Tibial nerve (tissue), 4 donors: ENCODE data around the gene ABCC8. TPM values are rescaled to one million over a fixed set of nuclear protein-coding genes. Genes with fewer than 3 reads are reported as not detected.

Experiments used
- DNase-seq, 2 donors: peaks; one replicate each; pipeline ENCODE4 v3.0.0-alpha.2; 2019; ENCODE audit warnings: low spot score in 2 of 2
- H3K27ac ChIP-seq, 4 donors: fragments of 200-600 bp; sonication (generic) in 3 of 4; one replicate each; pipeline ENCODE4 v1.5.1; 2017 to 2019; ENCODE audit warnings: mild to moderate bottlenecking in 1 of 4
- H3K27me3 ChIP-seq, 2 donors: fragments of 200-600 bp; sonication (generic) in 1 of 2; one replicate each; pipeline versions ENCODE4 v1.5.1 to v1.6.0; 2017 to 2019
- H3K36me3 ChIP-seq, 3 donors: fragments of 200-600 bp; sonication (generic); one replicate each; pipeline ENCODE4 v1.5.1; 2018 to 2019
- H3K4me1 ChIP-seq, 4 donors: fragments of 200-600 bp; sonication (generic) in 3 of 4; one replicate each; pipeline ENCODE4 v1.5.1; 2017 to 2019
- H3K4me3 ChIP-seq, 4 donors: fragments of 200-600 bp; sonication (generic) in 3 of 4; one replicate each; pipeline ENCODE4 v1.5.1; 2017 to 2019; ENCODE audit warnings: mild to moderate bottlenecking in 1 of 4, moderate library complexity in 1 of 4
- H3K9me3 ChIP-seq, 4 donors: fragments of 200-600 bp; sonication (generic) in 3 of 4; one replicate each; pipeline ENCODE4 v1.5.1; 2017 to 2019
- EP300 ChIP-seq, 2 donors: sonication (generic); formaldehyde crosslinking; IDR thresholded peaks; one replicate each; pipeline ENCODE4 v1.6.1; 2017; ENCODE audit warnings: antibody characterized with exemption in 2 of 2, mild to moderate bottlenecking in 1 of 2
- POLR2A ChIP-seq, 2 donors: fragments of 450-650 bp; IDR thresholded peaks; one replicate each; pipeline ENCODE4 v1.6.1; 2017; ENCODE audit warnings: antibody characterized with exemption in 2 of 2, mild to moderate bottlenecking in 2 of 2, moderate library complexity in 2 of 2
- WGBS, 2 donors: methylation state at CpG; one replicate each; pipeline ENCODE4 v1.1.5; 2018; 5-methylcytosine and 5-hydroxymethylcytosine counted together
- total RNA-seq, 4 donors: library from RNA; depleted of rRNA; stranded (reverse); fragments of >200 nt; gene quantifications; one replicate each; pipeline ENCODE4 v1.1.0, GENCODE V29; 2016
- TF ChIP-seq, protein P1 (sequence below), 5 experiments: fragments of 200-600 bp in 3 of 5; fragments of 450-650 bp in 2 of 5; sonication (generic) in 3 of 5; IDR thresholded peaks; one replicate each; pipeline ENCODE4 v1.5.1; 2016 to 2019; ENCODE audit warnings: antibody characterized with exemption in 5 of 5, mild to moderate bottlenecking in 3 of 5, moderate library complexity in 2 of 5

ABCC8 gene
- total RNA-seq, 4 donors from 2014 or later: 1.3 to 8.6 (median 5.1) TPM

DNA sequence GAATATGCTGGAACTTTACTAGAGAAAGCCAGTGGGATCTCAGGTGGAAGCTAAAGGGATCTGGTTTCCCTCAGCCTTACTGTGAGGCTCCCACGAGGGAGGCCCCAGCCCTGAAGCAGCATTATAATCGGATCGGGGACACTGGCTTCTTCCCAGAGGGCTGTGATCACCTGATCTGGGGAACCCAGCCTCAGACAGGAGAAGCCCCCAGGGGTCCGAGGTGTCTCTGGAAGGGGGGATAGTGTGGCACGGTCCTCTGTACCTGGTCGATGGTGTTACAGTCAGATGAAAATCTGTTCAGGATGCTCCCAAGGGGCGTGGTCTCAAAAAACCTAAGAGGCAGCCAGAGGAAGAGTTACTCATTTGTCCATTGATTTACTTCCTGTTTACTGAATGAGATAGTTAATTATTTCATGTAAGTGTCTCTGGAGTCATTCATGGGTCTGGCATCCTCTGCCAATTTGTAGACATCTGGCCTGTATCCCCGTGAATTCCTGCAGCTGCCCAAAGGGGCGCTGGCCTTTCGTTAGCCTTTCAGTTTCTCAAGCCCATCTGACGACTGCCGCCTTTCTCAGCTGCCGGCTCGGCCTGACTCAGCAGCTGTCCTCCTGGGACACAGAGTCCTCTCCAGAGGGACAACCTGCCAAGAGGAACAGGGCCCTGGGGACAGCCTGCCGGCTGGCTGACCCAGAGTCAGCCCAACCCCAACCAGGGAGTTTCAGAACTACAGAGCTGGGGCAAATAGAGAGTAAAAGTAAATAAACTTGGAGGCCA, 71.2 kb downstream of the ABCC8 start:
- TF ChIP-seq, protein P1, sequence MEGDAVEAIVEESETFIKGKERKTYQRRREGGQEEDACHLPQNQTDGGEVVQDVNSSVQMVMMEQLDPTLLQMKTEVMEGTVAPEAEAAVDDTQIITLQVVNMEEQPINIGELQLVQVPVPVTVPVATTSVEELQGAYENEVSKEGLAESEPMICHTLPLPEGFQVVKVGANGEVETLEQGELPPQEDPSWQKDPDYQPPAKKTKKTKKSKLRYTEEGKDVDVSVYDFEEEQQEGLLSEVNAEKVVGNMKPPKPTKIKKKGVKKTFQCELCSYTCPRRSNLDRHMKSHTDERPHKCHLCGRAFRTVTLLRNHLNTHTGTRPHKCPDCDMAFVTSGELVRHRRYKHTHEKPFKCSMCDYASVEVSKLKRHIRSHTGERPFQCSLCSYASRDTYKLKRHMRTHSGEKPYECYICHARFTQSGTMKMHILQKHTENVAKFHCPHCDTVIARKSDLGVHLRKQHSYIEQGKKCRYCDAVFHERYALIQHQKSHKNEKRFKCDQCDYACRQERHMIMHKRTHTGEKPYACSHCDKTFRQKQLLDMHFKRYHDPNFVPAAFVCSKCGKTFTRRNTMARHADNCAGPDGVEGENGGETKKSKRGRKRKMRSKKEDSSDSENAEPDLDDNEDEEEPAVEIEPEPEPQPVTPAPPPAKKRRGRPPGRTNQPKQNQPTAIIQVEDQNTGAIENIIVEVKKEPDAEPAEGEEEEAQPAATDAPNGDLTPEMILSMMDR (IDR thresholded peaks at IDR 0.05): no peak
- peak in 1 of 2 donors; percentile 46 for TF ChIP-seq EP300 (IDR thresholded peaks at IDR 0.05)
- Histone ChIP-seq H3K4me3 (no peak overlapping the region), H3K27ac (peak overlapping the region in 2 of 4 donors; percentile 26 to 39), H3K27me3 (no peaks in the 10 kb centered on the region), H3K4me1 (peaks cover 0 to 16% (median 6%) of the 10 kb centered on the region in 4 donors), H3K36me3 (no peaks in the 10 kb centered on the region), H3K9me3 (no peaks in the 10 kb centered on the region)
- DNase-seq: peak in 1 of 2 donors; percentile 24
- WGBS, 2 donors: 44 to 54% methylated on average over 14 of the region's 15 CpGs

DNA sequence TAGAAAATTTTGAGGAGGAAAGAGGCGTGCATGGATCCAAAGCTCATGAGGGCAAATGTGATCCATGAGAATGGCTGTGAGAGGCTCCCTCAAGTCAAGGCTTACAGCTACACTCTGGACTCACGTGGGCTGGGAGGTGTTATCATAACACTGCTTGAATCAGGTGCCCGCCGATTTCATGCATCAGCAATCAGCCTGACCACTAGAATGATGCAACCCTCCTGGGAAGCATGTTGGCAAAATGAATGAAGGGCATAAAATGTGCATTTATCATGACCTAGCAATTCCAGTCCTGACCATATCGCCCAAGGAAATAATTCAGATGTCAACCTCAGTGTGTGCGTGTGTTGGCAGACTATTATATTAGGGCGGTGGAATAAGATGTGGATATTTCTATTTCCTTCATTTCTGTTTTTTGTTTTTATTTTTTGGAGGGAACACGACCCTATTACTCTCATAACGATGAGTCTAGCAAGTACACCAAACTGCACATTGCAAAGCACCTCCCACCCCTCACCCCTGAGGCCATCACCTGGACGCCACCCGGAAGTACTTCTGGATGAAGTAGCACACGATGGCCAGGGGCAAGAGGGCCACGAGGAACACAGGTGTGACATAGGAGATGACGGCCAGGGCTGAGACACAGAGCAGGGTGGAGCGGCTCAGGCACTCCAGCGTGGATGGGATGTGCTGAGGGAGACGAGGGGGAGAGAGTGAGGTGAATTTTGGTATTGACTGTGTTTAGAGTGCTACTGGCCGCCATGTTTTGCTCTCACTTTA, 72.5 kb downstream of the ABCC8 start:
- DNase-seq: no peak
- WGBS, 2 donors: 84% methylated on average over 18 of the region's 18 CpGs

DNA sequence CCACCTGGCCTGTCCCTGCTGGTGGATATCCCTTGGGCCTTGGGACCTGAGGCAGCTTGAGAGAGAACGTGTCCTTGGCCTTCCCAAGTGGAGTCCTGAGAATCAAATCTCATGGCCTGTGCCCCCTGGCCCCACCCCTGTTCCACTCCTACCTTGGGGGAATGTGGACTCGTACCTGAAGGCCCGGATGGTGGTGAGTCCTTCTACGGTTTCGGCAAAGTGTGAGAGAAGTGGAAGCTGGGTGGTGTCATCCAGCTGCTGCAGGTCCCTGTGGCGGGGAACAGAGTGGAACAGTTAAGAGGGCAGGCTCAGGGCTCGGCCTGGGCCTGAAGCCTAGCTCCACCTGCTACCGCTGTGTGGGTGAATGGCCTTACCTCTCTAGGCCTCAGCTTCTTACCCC, 74.2 kb downstream of the ABCC8 start:
- WGBS, 2 donors: 94 to 96% methylated on average over 8 of the region's 8 CpGs
- Histone ChIP-seq H3K4me3 (no peak overlapping the region), H3K27me3 (no peaks in the 10 kb centered on the region), H3K36me3 (no peaks in the 10 kb centered on the region), H3K4me1 (peaks cover 0 to 16% (median 6%) of the 10 kb centered on the region in 4 donors), H3K27ac (no peak overlapping the region), H3K9me3 (no peaks in the 10 kb centered on the region)
- TF ChIP-seq POLR2A (IDR thresholded peaks at IDR 0.05) (no peak), EP300 (IDR thresholded peaks at IDR 0.05) (no peak)
- TF ChIP-seq, protein P1 (IDR thresholded peaks at IDR 0.05): no peak
- DNase-seq: no peak

More for the DNA sequence above, 72.5 kb downstream of the ABCC8 start:
- Histone ChIP-seq H3K36me3 (no peaks in the 10 kb centered on the region), H3K4me1 (peaks cover 0 to 16% (median 6%) of the 10 kb centered on the region in 4 donors), H3K9me3 (no peaks in the 10 kb centered on the region), H3K27me3 (no peaks in the 10 kb centered on the region), H3K4me3 (no peak overlapping the region), H3K27ac (no peak overlapping the region)
- TF ChIP-seq, protein P1 (IDR thresholded peaks at IDR 0.05): no peak
- TF ChIP-seq EP300 (IDR thresholded peaks at IDR 0.05): no peak
- no peak for TF ChIP-seq POLR2A (IDR thresholded peaks at IDR 0.05)

DNA sequence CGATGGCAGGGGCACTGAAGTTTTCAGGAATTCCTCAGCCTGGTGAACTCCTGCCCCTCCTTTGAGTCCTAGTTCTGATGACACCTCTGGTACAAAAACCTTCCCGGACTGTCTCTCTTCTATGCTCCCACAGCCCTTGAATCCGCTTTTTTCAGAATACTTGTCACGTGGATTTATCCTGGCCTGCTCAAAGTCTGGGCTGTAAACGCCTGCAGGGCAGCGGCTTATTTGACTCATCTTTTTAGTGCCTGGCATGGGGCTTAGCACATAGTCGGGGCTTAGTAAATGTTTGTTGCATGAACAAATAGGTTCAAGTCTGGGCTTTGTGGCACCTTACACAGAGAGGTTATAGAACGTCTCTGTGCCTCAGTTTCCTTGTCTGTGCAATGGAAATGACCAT, 74.8 kb downstream of the ABCC8 start:
- H3K4me3 ChIP-seq: no peak overlapping the region
- 84 to 91% methylated on average over 7 to 8 of the region's 8 CpGs for WGBS, 2 donors
- no peak for DNase-seq
- no peak overlapping the region for H3K27ac ChIP-seq
- H3K27me3 ChIP-seq: no peaks in the 10 kb centered on the region
- no peak for TF ChIP-seq EP300 (IDR thresholded peaks at IDR 0.05)
- no peak for TF ChIP-seq POLR2A (IDR thresholded peaks at IDR 0.05)
- TF ChIP-seq, protein P1 (IDR thresholded peaks at IDR 0.05): no peak
- H3K4me1 ChIP-seq: peaks cover 0 to 16% (median 6%) of the 10 kb centered on the region in 4 donors
- no peaks in the 10 kb centered on the region for H3K36me3 ChIP-seq
- no peaks in the 10 kb centered on the region for H3K9me3 ChIP-seq

DNA sequence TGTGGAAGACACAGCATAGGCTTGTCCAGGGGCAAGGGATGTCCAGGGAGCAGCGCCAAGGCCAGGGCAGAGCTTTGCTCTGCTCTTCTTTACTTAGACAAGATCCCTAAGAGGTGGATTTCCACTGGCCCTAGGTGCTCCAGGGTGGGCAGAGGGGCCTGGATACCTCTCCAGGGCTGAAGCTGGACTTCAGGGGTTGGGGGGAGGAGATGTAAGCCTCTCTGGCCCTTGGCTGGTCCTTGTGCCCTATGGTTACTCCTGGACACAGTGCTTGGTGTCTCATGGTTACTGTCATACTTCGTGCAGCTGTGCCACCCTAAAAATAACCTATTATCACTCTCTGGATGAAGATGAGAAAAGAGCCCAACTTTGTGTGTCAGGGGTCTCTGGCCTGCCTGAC, 75.3 kb downstream of the ABCC8 start:
- Histone ChIP-seq H3K9me3 (no peaks in the 10 kb centered on the region), H3K4me3 (no peak overlapping the region), H3K36me3 (no peaks in the 10 kb centered on the region), H3K27me3 (no peaks in the 10 kb centered on the region), H3K4me1 (peaks cover 0 to 13% (median 3%) of the 10 kb centered on the region in 4 donors), H3K27ac (no peak overlapping the region)
- 85 to 88% methylated on average over 2 of the region's 2 CpGs for WGBS, 2 donors
- no peak for TF ChIP-seq POLR2A (IDR thresholded peaks at IDR 0.05)
- TF ChIP-seq EP300 (IDR thresholded peaks at IDR 0.05): no peak
- TF ChIP-seq, protein P1 (IDR thresholded peaks at IDR 0.05): no peak
- DNase-seq: no peak
